ENCODE measurements around the gene PGD.

Gene PGD

GRCh38 chr1:10398734-10399443 is at the start of gene PGD:
TSS of gene PGD (plus strand) at chr1:10399064. CDS start at chr1:10399118, 54 bp downstream.
- POLR2A ChIA-PET, result interaction anchor here (0.5 to 2.2 kb wide), 10 partner anchors 10 to 1534 kb away, joined by 3 to 10 read pairs (median 3); partner anchors contain the start of gene CENPS
- peaks cover 13 to 38% of the 10 kb centered on the region in 2 experiments for H3K36me3 ChIP-seq (ENCODE audit: control insufficient read depth in 2 of 2, insufficient read depth in 1 of 2, low read length in 2 of 2)
- CTCF ChIA-PET, result interaction anchor here (0.5 to 1.6 kb wide), 6 partner anchors 11 to 130 kb away, joined by 3 to 10 read pairs (median 4); partner anchors contain the start of gene CENPS
- H3K27ac ChIP-seq (ENCODE audit: extremely low read depth, low read depth, low read length), result peak within 1 kb of the TSS; percentile 86
- no peaks in the 10 kb centered on the region for H3K9me3 ChIP-seq (ENCODE audit: control insufficient read depth, insufficient read depth, low read depth, low read length)
- H3K4me3 ChIP-seq (ENCODE audit: low read depth, low read length), result peak within 1 kb of the TSS; percentile 62
- peaks cover 2% of the 10 kb centered on the region; the same call in 1 of the 2 replicates for H3K4me1 ChIP-seq (ENCODE audit: control insufficient read depth, insufficient read depth, low read length)
- TF ChIP-seq ZBTB49 (tag by site-specific recombination; IDR thresholded peaks at IDR 0.05; ENCODE audit: low read depth) (no peak), ZNF10 (tag by site-specific recombination; IDR thresholded peaks at IDR 0.05) (no peak), ZNF391 (tag by site-specific recombination; IDR thresholded peaks at IDR 0.05; ENCODE audit: borderline replicate concordance, low read depth) (peak; percentile 70; the same call in 1 of the 2 replicates), INSM2 (tag by site-specific recombination; IDR thresholded peaks at IDR 0.05) (peak; percentile 20; the same call in 1 of the 2 replicates), ZNF639 (tag by site-specific recombination; IDR thresholded peaks at IDR 0.05) (0 out of 2 replicates have a peak, but pooled peaks have one; percentile 28), ZBTB21 (tag by site-specific recombination; IDR thresholded peaks at IDR 0.05) (no peak), ZNF792 (tag by site-specific recombination; IDR thresholded peaks at IDR 0.05) (peak; percentile 55; the same call in 1 of the 2 replicates), ZNF473 (tag by site-specific recombination; IDR thresholded peaks at IDR 0.05) (no peak), ZNF677 (tag by site-specific recombination; IDR thresholded peaks at IDR 0.05) (no peak), ZBTB10 (tag by site-specific recombination; IDR thresholded peaks at IDR 0.05) (0 out of 2 replicates have a peak, but pooled peaks have one; percentile 21), ZBTB7A (tag by site-specific recombination; IDR thresholded peaks at IDR 0.05; ENCODE audit: low read depth) (peak; percentile 33; the same call in 1 of the 2 replicates), ZNF280C (tag by site-specific recombination; IDR thresholded peaks at IDR 0.05) (no peak), KLF8 (tag by site-specific recombination; IDR thresholded peaks at IDR 0.05) (peak; percentile 88; the same call in 1 of the 2 replicates), KLF1 (tag by site-specific recombination; IDR thresholded peaks at IDR 0.05) (peak; percentile 73), ZSCAN23 (tag by site-specific recombination; IDR thresholded peaks at IDR 0.05) (0 out of 2 replicates have a peak, but pooled peaks have one; percentile 55), ZNF518A (tag by site-specific recombination; conservative IDR thresholded peaks at IDR 0.05; ENCODE audit: low read depth) (peak; percentile 38; the same call in 1 of the 2 replicates), ZNF16 (tag by site-specific recombination; IDR thresholded peaks at IDR 0.05; ENCODE audit: low read depth) (no peak), KLF7 (tag by site-specific recombination; IDR thresholded peaks at IDR 0.05; ENCODE audit: borderline replicate concordance) (peak; percentile 86; the same call in 1 of the 2 replicates), ZNF324 (tag by site-specific recombination; IDR thresholded peaks at IDR 0.05) (0 out of 2 replicates have a peak, but pooled peaks have one; percentile 65), TCF7L2 (IDR thresholded peaks at IDR 0.05; ENCODE audit: borderline replicate concordance, low read depth, low read length) (no peak)
